H9 (cell line): ENCODE measurements around the gene ZRSR2. TPM values are rescaled to one million over a fixed set of nuclear protein-coding genes. Genes with fewer than 3 reads are reported as not detected.

ENCODE experiments used
- DNase-seq: peaks from one replicate; pipeline ENCODE4 v3.0.0-alpha.2; 2017
- H2AFZ ChIP-seq: one replicate; pipeline ENCODE4 v1.6.1; 2013; ENCODE audit warnings: mild to moderate bottlenecking, low read length, control low read depth, moderate library complexity
- H2AK5ac ChIP-seq: 2 replicates; pipeline ENCODE4 v1.6.1; 2013; ENCODE audit warnings: low read length, control low read depth, mixed read lengths; ENCODE audit not compliant: insufficient read length
- H2BK120ac ChIP-seq: one replicate; pipeline ENCODE4 v1.6.1; 2013; ENCODE audit warnings: low read depth, mild to moderate bottlenecking, low read length, control low read depth, inconsistent platforms; ENCODE audit not compliant: poor library complexity, severe bottlenecking
- H2BK12ac ChIP-seq: 2 replicates; pipeline ENCODE4 v1.6.1; 2013; ENCODE audit warnings: low read length, control low read depth, mixed read lengths, low read depth; ENCODE audit not compliant: insufficient read length
- H2BK15ac ChIP-seq: 2 replicates; pipeline ENCODE4 v1.6.1; 2013; ENCODE audit warnings: low read depth, low read length, control low read depth
- H2BK20ac ChIP-seq: one replicate; pipeline ENCODE4 v1.6.1; 2013; ENCODE audit warnings: low read depth, mild to moderate bottlenecking, low read length, control low read depth, inconsistent platforms; ENCODE audit not compliant: poor library complexity, severe bottlenecking
- H2BK5ac ChIP-seq: 2 replicates; pipeline ENCODE4 v1.6.1; 2013; ENCODE audit warnings: low read length, control low read depth, mixed read lengths; ENCODE audit not compliant: insufficient read length
- H3K14ac ChIP-seq: 2 replicates; pipeline ENCODE4 v1.6.1; 2013; ENCODE audit warnings: low read length, control low read depth; ENCODE audit not compliant: insufficient read depth
- H3K18ac ChIP-seq: 2 replicates; pipeline ENCODE4 v1.6.1; 2013; ENCODE audit warnings: low read depth, mild to moderate bottlenecking, mixed read lengths, low read length, control low read depth; ENCODE audit not compliant: insufficient read length
- H3K23ac ChIP-seq: 2 replicates; pipeline ENCODE4 v1.6.1; 2013; ENCODE audit warnings: low read length, control low read depth, mixed read lengths, low read depth; ENCODE audit not compliant: insufficient read length
- H3K23me2 ChIP-seq: 2 replicates; pipeline ENCODE4 v1.6.1; 2013; ENCODE audit warnings: low read depth, mild to moderate bottlenecking, mixed read lengths, low read length, control low read depth; ENCODE audit not compliant: insufficient read length, poor library complexity, severe bottlenecking
- H3K27ac ChIP-seq: 2 replicates; pipeline ENCODE4 v1.5.1; 2013; ENCODE audit warnings: low read length, control low read depth, mixed read lengths, low read depth; ENCODE audit not compliant: insufficient read length
- H3K27me3 ChIP-seq: 2 replicates; pipeline ENCODE4 v1.6.1; 2013; ENCODE audit warnings: low read length, control low read depth, inconsistent platforms; ENCODE audit not compliant: insufficient read depth
- H3K4ac ChIP-seq: 2 replicates; pipeline ENCODE4 v1.6.1; 2013; ENCODE audit warnings: low read depth, mild to moderate bottlenecking, control low read depth, inconsistent platforms, low read length, moderate library complexity
- H3K4me1 ChIP-seq: 2 replicates; pipeline ENCODE4 v1.6.1; 2013; ENCODE audit warnings: low read length, control low read depth, inconsistent platforms; ENCODE audit not compliant: insufficient read depth
- H3K4me2 ChIP-seq: 2 replicates; pipeline ENCODE4 v1.6.1; 2013; ENCODE audit warnings: low read length, control low read depth, mixed read lengths; ENCODE audit not compliant: insufficient read length, insufficient read depth
- H3K56ac ChIP-seq: 2 replicates; pipeline ENCODE4 v1.6.1; 2013; ENCODE audit warnings: low read depth, mild to moderate bottlenecking, mixed read lengths, low read length, control low read depth; ENCODE audit not compliant: insufficient read length
- H3K79me1 ChIP-seq: 2 replicates; pipeline ENCODE4 v1.6.1; 2013; ENCODE audit warnings: low read depth, mild to moderate bottlenecking, moderate library complexity, low read length, control low read depth, inconsistent platforms; ENCODE audit not compliant: insufficient read depth, poor library complexity, severe bottlenecking
- H3K79me2 ChIP-seq: 2 replicates; pipeline ENCODE4 v1.6.1; 2013; ENCODE audit warnings: low read length, control low read depth, inconsistent platforms; ENCODE audit not compliant: insufficient read depth
- H3K9ac ChIP-seq: 2 replicates; pipeline ENCODE4 v1.6.1; 2013; ENCODE audit warnings: low read length, control low read depth, mixed read lengths; ENCODE audit not compliant: insufficient read length; ENCODE audit errors: extremely low read depth
- H3K9me3 ChIP-seq: one replicate; pipeline ENCODE4 v1.6.1; 2013; ENCODE audit warnings: low read depth, low read length, inconsistent platforms; ENCODE audit not compliant: control insufficient read depth
- H3T11ph ChIP-seq: one replicate; pipeline ENCODE4 v1.6.1; 2013; ENCODE audit warnings: mild to moderate bottlenecking, low read length, control low read depth, inconsistent platforms
- H4K20me1 ChIP-seq: one replicate; pipeline ENCODE4 v1.6.1; 2013; ENCODE audit not compliant: control insufficient read depth, insufficient read length, insufficient read depth
- H4K5ac ChIP-seq: 2 replicates; pipeline ENCODE4 v1.6.1; 2013; ENCODE audit warnings: low read depth, mild to moderate bottlenecking, mixed read lengths, low read length, control low read depth; ENCODE audit not compliant: insufficient read length
- H4K8ac ChIP-seq: replicated peaks from 2 replicates; pipeline ENCODE4 v1.6.1; 2013; ENCODE audit warnings: low read length, control low read depth, mixed read lengths, low read depth; ENCODE audit not compliant: insufficient read length
- H4K91ac ChIP-seq: 2 replicates; pipeline ENCODE4 v1.6.1; 2013; ENCODE audit warnings: low read depth, mild to moderate bottlenecking, moderate library complexity, mixed read lengths, low read length, control low read depth; ENCODE audit not compliant: insufficient read length
- H3K27ac Mint-ChIP-seq, 3 experiments: 2 replicates in 2 of 3; 3 replicates in 1 of 3; pipeline ENCODE4 v1.8.0; 2020 to 2021; ENCODE audit warnings: mixed read lengths in 3 of 3, mild to moderate bottlenecking in 1 of 3, moderate library complexity in 1 of 3
- H3K27me3 Mint-ChIP-seq: 2 replicates; pipeline ENCODE4 v1.8.0; 2021; ENCODE audit warnings: low read depth, mild to moderate bottlenecking, moderate library complexity, mixed read lengths
- H3K36me3 Mint-ChIP-seq, 3 experiments: 2 replicates in 2 of 3; 3 replicates in 1 of 3; pipeline ENCODE4 v1.8.0; 2020 to 2021; ENCODE audit warnings: low read depth in 3 of 3, mixed read lengths in 3 of 3; ENCODE audit not compliant: insufficient read depth in 1 of 3
- H3K4me1 Mint-ChIP-seq, 2 experiments: 2 replicates each; pipeline ENCODE4 v1.8.0; 2020; ENCODE audit warnings: mixed read lengths in 2 of 2
- H3K4me3 Mint-ChIP-seq, 2 experiments: 2 replicates in 1 of 2; 3 replicates in 1 of 2; pipeline ENCODE4 v1.8.0; 2020 to 2021; ENCODE audit warnings: mild to moderate bottlenecking in 2 of 2, mixed read lengths in 2 of 2, moderate library complexity in 1 of 2
- H3K9me3 Mint-ChIP-seq, 2 experiments: 2 replicates in 1 of 2; 3 replicates in 1 of 2; pipeline ENCODE4 v1.8.0; 2020; ENCODE audit warnings: mild to moderate bottlenecking in 2 of 2, mixed read lengths in 2 of 2, moderate library complexity in 1 of 2
- WGBS: extraction: QIAGEN DNeasy Blood & Tissue Kit; methylation state at CpG from one replicate; pipeline ENCODE4 v1.1.7; 2013; ENCODE audit warnings: missing lambda C conversion rate, low lambda C conversion rate, mixed read lengths; ENCODE audit not compliant: insufficient read length; ENCODE audit errors: extremely low coverage; 5-methylcytosine and 5-hydroxymethylcytosine counted together
- long read RNA-seq: library from polyadenylated mRNA; unstranded; transcript quantifications from one replicate; pipeline ENCODE4 v2.0.0, GENCODE V29; 2020
- total RNA-seq: library from RNA; stranded (reverse); gene quantifications from 2 replicates; pipeline ENCODE4 v1.2.1, GENCODE V29; 2021
- TF ChIP-seq, protein P1 (sequence below): fragments of 200-600 bp; sonication (generic); conservative IDR thresholded peaks from 3 replicates; pipeline ENCODE4 v1.8.0; 2021; ENCODE audit warnings: antibody characterized with exemption, mild to moderate bottlenecking

Gene ZRSR2, protein sequence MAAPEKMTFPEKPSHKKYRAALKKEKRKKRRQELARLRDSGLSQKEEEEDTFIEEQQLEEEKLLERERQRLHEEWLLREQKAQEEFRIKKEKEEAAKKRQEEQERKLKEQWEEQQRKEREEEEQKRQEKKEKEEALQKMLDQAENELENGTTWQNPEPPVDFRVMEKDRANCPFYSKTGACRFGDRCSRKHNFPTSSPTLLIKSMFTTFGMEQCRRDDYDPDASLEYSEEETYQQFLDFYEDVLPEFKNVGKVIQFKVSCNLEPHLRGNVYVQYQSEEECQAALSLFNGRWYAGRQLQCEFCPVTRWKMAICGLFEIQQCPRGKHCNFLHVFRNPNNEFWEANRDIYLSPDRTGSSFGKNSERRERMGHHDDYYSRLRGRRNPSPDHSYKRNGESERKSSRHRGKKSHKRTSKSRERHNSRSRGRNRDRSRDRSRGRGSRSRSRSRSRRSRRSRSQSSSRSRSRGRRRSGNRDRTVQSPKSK
- 20.2 and 21.1 TPM in 2 replicates for total RNA-seq
- long read RNA-seq, transcript ZRSR2-201 (11 exons, 1,491 nt) = major isoform, 7 of 18 reads
- long read RNA-seq, partial matches to known transcripts = 4 of 18 reads
- long read RNA-seq, other reads (novel, unspliced or antisense) = 7 of 18 reads

DNA sequence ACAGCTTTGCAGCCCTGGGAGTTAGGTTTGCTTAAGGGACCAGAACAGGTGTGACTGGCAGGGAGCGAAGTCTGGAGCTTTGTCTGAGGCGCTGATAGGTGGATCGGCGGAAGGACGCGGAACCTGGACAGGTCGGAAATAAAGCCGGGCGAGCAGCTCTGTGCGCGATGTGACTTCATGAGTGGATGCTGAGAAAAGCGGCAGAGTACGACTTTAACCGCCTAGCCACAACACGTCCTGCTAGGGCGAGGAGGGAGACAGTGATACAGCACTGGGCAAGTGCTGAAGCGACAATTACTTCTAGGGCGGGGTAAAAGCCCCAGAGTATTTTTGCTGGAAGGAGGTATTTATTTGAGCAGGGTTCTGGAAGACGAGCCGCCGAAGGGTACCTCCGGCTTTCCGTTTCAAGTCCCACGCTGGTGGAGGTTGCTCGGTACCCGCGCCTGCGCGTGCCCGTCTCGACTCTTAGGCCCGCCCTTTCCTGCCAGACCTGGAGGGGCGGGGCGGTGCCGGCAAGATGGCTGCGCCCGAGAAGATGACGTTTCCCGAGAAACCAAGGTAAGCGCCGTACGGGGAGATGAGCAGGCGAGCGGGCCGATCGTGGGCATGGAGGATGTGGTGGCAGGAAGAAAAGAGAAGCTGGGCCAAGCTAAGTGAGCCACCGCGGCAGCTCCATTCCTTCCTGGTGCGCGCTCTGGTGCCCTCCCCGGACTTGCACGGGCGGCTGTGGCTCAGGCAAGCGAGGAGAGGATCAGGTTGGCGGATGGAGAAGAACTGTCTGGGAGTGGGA, at the start of gene ZRSR2:
Gene ZRSR2 (plus strand): TSS at position 506 of the 790 bp plus-strand sequence. CDS start 12 bp downstream, at position 518.
- H3K23me2 ChIP-seq = peaks cover 14% of the 10 kb centered on the region
- no peak within 1 kb of the TSS for H2AK5ac ChIP-seq
- H4K8ac ChIP-seq = no peak within 1 kb of the TSS
- no peak within 1 kb of the TSS for H3K56ac ChIP-seq
- no peak within 1 kb of the TSS for H2BK5ac ChIP-seq
- H2BK15ac ChIP-seq = no peak within 1 kb of the TSS
- H3K4me1 Mint-ChIP-seq = peaks cover 8 to 9% of the 10 kb centered on the region in 2 experiments
- peaks cover 1 to 19% (median 17%) of the 10 kb centered on the region in 3 experiments for H3K36me3 Mint-ChIP-seq
- no peaks in the 10 kb centered on the region for H3K79me1 ChIP-seq
- peak within 1 kb of the TSS; percentile 37 for H3K27ac ChIP-seq
- no peaks in the 10 kb centered on the region for H3K79me2 ChIP-seq
- WGBS = no CpG with 5 or more reads among the region's 55 CpGs
- no peak within 1 kb of the TSS for H2BK20ac ChIP-seq
- H4K20me1 ChIP-seq = no peaks in the 10 kb centered on the region
- peak; percentile 88 for DNase-seq
- H2BK12ac ChIP-seq = no peak within 1 kb of the TSS
- H3K27me3 ChIP-seq = no peaks in the 10 kb centered on the region
- H3K4me3 Mint-ChIP-seq = no peak within 1 kb of the TSS
- H3K4me1 ChIP-seq = no peaks in the 10 kb centered on the region
- no peaks in the 10 kb centered on the region; a peak in 1 of 5 replicates for H3K9me3 Mint-ChIP-seq
- peak within 1 kb of the TSS; percentile 89 for H3K4me2 ChIP-seq
- peak within 1 kb of the TSS; percentile 87; the same call in 1 of the 2 replicates for H3K14ac ChIP-seq
- no peak within 1 kb of the TSS for H2AFZ ChIP-seq
- H3K9ac ChIP-seq = peak within 1 kb of the TSS; percentile 85
- H3K4ac ChIP-seq = no peak within 1 kb of the TSS
- TF ChIP-seq, protein P1, sequence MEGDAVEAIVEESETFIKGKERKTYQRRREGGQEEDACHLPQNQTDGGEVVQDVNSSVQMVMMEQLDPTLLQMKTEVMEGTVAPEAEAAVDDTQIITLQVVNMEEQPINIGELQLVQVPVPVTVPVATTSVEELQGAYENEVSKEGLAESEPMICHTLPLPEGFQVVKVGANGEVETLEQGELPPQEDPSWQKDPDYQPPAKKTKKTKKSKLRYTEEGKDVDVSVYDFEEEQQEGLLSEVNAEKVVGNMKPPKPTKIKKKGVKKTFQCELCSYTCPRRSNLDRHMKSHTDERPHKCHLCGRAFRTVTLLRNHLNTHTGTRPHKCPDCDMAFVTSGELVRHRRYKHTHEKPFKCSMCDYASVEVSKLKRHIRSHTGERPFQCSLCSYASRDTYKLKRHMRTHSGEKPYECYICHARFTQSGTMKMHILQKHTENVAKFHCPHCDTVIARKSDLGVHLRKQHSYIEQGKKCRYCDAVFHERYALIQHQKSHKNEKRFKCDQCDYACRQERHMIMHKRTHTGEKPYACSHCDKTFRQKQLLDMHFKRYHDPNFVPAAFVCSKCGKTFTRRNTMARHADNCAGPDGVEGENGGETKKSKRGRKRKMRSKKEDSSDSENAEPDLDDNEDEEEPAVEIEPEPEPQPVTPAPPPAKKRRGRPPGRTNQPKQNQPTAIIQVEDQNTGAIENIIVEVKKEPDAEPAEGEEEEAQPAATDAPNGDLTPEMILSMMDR = no peak
- no peak within 1 kb of the TSS for H3K23ac ChIP-seq
- H3K27ac Mint-ChIP-seq = no peak within 1 kb of the TSS
- H3K9me3 ChIP-seq = no peaks in the 10 kb centered on the region
- H4K91ac ChIP-seq = no peak within 1 kb of the TSS
- peak within 1 kb of the TSS; percentile 86 for H3K18ac ChIP-seq
- no peak within 1 kb of the TSS for H4K5ac ChIP-seq
- H2BK120ac ChIP-seq = no peak within 1 kb of the TSS
- H3K27me3 Mint-ChIP-seq = no peaks in the 10 kb centered on the region
- H3T11ph ChIP-seq = no peak within 1 kb of the TSS
